Measurements from ENCODE around the gene VENTX. TPM values are rescaled to one million over a fixed set of nuclear protein-coding genes. Genes with fewer than 3 reads are reported as not detected.
"Not testable (repeated sequence)": the region's sequence is repeated elsewhere in the genome, so short reads cannot be mapped to it uniquely, and the experiment has no call there.

Gene VENTX
- polyA plus RNA-seq, 4 donors: 0.10 to 0.34 (median 0.23) TPM

DNA sequence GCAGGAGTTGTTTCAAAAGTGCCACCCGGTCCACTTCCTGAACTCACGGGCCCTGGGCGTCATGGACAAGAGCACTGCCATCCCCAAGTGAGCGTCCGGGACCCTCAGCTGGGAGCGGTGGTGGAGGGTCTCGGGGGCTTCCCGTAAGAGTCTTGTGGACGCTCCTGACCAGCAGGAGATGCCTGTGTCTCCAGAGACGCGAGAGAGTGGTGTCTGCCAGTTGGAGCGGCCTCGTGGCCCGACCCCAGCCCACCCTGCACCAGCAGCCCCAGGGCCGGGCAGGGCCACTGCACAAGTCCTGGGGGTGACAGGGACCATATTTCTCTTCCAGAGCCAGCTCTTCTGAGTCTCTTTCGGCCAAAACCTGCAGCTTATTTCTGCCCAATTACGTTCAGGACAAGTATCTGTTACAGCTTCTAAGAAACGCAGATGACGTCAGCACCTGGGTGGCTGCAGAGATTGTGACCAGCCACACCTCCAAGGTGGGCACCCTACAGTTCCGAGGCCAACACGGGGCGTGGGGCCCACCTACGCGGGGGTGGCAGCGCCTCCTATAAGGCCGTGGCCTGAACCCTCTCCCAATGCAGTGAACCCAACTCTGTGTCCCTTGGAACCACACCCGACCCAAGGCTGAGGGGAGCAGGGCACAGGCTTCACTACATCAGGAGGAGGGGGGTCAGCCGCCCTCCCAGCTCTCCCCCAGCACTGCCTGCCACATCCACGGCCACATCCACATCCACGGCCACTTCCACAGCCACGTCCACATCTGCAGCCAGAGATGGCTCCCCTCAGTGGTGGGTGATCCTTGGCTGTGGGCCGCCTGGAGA is 23.8 kb upstream of the VENTX start:
- DNase-seq (ENCODE audit: low read depth in 4 of 4, low spot score in 3 of 4): no peak

DNA sequence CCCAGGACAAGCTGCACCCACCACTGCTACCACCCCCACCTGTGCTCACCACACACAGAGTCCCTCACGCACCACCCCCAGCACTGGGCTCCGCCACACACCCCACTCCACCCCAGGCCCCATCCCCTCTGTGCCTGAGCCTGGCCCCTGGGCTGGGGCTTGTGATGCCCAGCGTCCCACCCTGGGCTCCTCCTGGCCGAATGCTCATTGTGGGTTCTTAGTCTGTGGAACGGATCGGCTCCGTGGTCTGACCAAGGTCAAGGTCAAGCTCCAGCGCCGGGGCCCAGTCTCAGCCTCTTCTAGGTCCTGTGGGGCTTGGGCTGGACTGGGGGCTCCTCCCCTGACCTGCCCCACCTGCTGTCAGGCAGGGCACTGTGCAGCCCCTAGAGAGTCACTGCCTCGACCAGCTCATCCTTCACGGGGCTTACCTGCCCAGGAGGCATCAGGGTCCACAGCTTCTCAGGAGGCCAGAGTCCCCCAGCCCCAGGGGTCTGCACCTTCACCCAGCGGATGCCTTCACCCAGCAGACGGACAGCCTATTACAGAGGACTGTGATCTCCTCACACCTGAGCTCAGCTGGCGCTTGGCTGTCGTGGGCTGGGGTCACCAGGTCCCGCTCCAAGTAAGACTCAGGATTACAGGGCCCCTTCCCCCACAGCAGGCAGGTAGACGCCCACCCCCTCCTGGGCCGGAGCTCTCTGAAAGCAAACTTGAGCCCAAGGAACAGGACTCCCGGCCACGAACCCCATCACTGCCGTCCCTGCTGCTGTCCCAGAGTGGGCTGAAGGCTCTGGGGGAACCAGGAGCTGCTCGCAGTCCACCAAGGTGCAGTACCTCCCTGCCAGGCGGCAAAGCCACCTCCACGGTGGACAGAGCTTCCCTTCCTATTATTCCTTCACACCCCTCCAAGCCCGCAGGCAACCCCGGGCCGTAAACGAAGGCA is 22.9 kb upstream of the VENTX start:
- DNase-seq (ENCODE audit: low read depth in 4 of 4, low spot score in 3 of 4): no peak

GRCh38 chr10:133215586-133215985 is 22.1 kb upstream of the VENTX start:
- no peak for DNase-seq (ENCODE audit: low read depth in 4 of 4, low spot score in 3 of 4)

GRCh38 chr10:133216776-133217175 is 20.9 kb upstream of the VENTX start:
- no peak for DNase-seq (ENCODE audit: low read depth in 4 of 4, low spot score in 3 of 4)

GRCh38 chr10:133217800-133218589 is 19.7 kb upstream of the VENTX start:
- DNase-seq (ENCODE audit: low read depth in 4 of 4, low spot score in 3 of 4): no peak

DNA sequence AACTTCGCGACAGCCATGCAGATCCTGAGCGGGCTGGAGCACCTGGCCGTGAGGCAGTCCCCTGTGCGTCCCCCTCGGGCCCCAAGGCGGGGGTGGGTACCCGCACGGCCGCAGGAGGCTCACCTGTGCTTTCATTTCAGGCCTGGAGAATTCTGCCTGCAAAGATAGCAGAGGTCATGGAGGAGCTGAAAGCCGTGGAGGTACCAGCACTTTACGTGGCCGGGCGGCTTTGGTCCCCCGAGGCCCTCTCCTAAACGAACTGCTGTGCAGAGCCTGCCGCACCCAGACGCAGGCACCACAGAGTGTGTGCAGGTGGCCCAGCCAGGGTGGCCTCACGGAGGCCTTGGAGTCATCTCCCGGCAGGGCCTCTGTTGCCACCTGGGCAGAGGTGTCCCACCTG is 18.8 kb upstream of the VENTX start:
- no peak for DNase-seq (ENCODE audit: low read depth in 4 of 4, low spot score in 3 of 4)

- no peak for DNase-seq (ENCODE audit: low read depth in 4 of 4, low spot score in 3 of 4)
Measured at GRCh38 chr10:133219782-133220181, 17.9 kb upstream of the VENTX start.

DNA sequence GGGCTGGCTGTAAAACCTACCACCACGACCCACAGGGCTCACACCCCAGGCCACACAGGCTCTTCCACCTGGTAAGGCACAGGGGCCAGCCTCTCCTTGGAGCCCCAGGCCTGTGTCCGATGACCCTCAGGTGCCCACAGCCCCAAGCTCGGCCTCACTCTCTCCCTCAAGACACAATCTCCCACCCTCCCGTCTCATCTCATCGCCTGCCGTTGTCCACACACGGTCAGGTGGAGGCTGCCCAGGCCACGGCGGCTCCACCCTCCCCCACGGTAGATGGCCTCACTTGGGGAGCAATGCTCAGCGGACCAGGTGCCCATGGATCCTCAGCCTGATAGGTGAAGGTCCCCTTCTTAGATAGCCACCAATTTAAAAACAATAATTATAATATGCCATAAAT is 16.3 kb upstream of the VENTX start:
- no peak for DNase-seq (ENCODE audit: low read depth in 4 of 4, low spot score in 3 of 4)

GRCh38 chr10:133221756-133222155 is 15.9 kb upstream of the VENTX start:
- not testable (repeated sequence) for DNase-seq (ENCODE audit: low read depth in 4 of 4, low spot score in 3 of 4)

DNA sequence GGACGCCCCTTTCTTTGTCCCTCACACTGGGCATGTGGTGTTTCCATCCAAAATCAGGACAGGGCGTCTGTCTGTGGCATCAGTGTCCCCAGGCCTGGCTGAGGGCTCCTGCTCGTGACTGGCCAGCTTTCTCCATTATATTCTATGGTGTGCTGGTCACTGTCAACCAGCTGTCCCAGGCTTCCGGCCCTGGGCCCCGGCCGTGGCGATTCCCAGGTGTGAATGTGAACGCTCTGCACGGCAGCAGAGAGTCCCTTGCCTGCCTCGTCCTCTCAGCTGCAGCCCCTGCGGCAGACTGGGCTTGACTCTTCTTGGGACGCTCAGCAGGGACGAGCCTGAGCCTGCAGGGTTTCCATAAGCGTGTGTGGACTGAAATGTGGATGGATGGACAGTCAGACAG is 13.6 kb upstream of the VENTX start:
- no peak for DNase-seq (ENCODE audit: low read depth in 4 of 4, low spot score in 3 of 4)

GRCh38 chr10:133224756-133225372 is 12.8 kb upstream of the VENTX start:
- peak in 2 of 4 donors; percentile 46 to 60 for DNase-seq (ENCODE audit: low read depth in 4 of 4, low spot score in 3 of 4)

GRCh38 chr10:133225707-133226191 is 11.9 kb upstream of the VENTX start:
- DNase-seq (ENCODE audit: low read depth in 4 of 4, low spot score in 3 of 4): no peak

DNA sequence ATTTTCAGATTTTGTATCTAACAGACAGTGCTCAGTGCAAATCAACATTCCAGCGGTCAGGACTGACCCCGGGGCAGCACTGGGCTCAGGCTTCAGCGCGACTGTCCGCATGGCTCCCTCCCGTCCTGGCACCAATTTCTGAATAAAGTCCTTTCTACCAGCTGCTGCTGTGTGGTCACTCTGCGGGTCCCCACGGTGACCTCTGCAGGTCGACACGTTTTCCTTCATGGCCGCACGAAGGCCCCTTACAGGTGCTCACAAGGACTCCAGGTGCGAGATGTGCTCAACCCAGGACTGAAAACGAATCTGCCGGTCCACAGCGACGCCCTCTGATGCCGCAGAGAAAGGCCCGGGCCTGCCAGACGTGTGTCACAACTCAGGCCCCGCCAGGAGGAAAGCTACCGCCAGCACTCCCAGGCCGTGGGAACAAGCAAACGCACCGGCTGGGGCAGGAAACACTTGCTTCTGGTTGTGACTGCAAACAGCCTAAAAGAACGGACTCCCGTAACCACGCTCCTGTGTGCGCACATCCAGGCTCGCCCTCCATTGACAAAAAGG is 11.3 kb upstream of the VENTX start:
- no peak for DNase-seq (ENCODE audit: low read depth in 4 of 4, low spot score in 3 of 4)

DNA sequence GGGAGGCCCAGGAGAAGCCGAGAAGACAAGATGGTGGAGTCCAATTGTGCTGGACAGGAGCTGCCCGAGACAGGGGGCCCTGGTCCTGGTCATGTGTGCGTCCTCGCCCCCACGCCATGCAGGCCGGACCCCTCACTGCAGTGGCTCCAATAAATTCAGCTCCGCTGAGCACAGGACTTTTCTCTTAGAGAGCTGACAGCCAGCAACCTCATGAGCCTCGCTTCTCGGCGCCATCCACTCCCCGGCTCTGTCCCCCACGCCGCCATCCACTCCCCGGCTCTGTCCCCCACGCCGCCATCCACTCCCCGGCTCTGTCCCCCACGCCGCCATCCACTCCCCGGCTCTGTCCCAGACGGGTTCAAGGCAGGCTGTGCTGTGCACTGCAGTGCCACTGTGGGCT is 10.4 kb upstream of the VENTX start:
- no peak for DNase-seq (ENCODE audit: low read depth in 4 of 4, low spot score in 3 of 4)

DNA sequence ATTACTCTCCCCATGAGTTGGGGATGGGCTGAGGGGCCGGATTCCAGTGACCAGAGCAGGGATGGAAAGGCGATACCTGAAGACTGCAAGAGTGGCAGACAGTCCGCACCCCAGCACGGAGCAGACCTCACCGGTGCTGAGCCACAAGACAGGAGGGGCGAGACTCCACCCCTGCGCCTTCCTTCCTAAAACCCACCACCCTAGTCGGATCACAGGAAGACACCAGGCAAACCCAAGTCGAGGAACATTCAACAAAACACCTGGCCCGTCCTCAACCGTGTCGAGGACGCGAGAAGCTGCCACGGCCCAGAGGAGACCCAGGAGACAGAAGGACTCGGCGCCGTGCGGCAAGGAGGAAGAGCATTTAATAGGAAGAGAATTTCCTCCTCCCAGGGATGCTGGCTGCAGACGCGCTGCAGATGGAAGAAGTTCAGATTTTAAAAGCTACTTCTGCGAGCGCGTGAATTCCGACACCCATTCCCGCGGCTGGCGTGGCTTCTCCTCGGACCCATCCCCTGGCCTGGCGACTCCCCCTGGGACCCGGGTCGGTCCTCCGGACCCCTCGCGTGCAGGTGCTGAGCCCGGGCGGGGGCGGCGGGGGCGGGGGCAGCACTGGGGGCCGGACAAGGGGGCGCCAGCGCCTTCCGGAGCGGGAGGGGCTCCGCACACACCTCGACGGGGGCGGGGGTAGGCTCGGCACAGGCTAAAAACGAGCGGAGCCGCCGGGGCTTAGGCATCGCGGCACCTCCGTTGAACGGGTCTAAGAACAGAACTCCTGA is 8.2 kb upstream of the VENTX start:
- no peak for DNase-seq (ENCODE audit: low read depth in 4 of 4, low spot score in 3 of 4)

GRCh38 chr10:133230044-133230361 is 7.7 kb upstream of the VENTX start, which contains the start of gene UTF1:
Gene UTF1, plus strand, starts transcription at chr10:133230217. Its CDS starts 72 bp downstream, at chr10:133230289.
- DNase-seq (ENCODE audit: low read depth in 4 of 4, low spot score in 3 of 4): no peak

DNA sequence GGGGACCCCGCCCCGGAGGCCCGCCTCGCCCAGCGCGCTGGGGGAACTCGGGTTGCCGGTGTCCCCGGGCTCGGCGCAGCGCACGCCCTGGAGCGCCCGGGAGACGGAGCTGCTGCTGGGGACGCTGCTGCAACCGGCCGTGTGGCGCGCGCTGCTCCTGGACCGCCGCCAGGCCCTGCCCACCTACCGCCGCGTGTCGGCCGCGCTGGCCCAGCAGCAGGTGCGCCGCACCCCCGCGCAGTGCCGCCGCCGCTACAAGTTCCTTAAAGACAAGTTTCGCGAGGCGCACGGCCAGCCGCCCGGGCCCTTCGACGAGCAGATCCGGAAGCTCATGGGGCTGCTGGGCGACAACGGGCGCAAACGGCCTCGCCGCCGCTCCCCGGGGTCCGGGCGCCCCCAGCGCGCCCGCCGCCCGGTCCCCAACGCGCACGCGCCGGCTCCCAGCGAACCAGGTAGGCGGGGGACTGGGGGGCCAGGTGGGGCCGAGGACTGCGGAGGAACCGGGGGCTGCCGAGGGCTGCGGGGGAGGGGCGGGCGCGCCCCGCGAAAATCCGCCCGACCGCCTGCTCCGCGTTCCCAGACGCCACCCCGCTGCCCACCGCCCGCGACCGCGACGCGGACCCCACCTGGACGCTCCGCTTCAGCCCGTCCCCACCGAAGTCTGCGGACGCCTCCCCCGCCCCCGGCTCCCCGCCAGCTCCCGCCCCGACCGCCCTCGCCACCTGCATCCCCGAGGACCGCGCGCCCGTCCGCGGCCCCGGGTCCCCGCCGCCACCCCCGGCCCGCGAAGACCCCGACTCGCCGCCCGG is 7.1 kb upstream of the VENTX start:
- no peak for DNase-seq (ENCODE audit: low read depth in 4 of 4, low spot score in 3 of 4)

GRCh38 chr10:133231244-133231945 is 6.3 kb upstream of the VENTX start:
- DNase-seq (ENCODE audit: low read depth in 4 of 4, low spot score in 3 of 4): no peak

All from left renal pelvis (tissue), 4 donors.